Measurements from ENCODE around the gene GALNTL6.
A peak's percentile ranks its signal among the peaks of the same experiment; 100 is the strongest.

GALNTL6 gene

DNA sequence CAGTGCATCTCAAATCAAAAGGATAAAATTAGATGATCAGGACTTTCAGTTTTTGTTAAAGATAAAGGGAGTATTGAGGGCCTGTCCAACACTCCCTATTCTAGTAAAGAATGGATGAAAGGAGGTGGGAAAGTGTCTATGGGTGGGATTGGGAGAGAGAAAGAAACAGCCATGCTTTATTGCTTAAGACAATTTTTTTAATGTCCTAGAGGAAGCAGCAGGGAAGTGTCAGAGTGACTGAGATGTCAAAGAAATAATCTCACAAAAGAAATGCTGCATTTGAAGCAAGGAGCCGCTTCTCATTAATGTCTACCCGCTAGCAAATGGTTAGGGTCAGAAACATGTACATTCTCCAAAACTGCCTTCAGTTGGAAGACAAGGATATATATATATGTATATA lies 1238.0 kb downstream of the GALNTL6 start:
- DNase-seq: no peak

DNA sequence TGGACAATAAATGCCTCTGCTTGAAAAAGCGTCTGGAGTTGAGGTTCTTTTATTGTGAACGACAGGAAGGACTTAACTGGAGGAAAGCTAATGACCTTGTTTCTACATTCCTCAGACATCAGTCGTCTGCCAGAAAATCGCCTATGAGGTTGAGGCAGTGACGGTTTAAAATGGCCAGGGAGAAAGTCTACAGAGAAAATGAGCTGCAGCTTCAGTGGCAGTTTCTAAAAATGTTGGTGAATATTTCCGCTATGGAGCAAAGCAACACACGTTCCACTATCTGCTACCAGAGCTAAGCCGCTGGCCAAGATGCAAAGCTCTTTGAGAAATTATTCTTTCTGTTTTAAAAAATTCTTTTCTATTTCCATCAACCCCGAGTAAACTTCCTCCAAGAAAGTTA lies 1238.5 kb downstream of the GALNTL6 start:
- no peak for DNase-seq

DNA sequence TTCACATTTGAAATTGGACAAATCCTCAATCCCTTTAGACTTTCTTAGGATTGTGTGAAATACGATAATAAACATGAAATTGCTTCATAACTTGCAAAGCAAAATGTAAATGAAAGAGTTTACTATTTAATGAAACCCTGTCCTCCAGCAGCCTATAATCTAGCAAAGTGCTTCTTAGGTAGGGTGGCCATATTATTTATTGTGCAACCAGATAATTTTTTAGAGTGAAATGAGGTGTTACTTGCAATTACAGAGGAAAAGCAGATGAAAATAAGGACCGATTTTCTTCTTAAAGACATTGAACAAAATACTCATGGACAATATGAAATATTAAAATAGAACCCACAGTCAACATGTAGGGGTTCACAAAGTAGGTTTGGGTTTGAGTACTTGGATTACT lies 1239.2 kb downstream of the GALNTL6 start:
- no peak for DNase-seq

GRCh38 chr4:173056271-173056670 lies 1243.1 kb downstream of the GALNTL6 start:
- no peak for DNase-seq

DNA sequence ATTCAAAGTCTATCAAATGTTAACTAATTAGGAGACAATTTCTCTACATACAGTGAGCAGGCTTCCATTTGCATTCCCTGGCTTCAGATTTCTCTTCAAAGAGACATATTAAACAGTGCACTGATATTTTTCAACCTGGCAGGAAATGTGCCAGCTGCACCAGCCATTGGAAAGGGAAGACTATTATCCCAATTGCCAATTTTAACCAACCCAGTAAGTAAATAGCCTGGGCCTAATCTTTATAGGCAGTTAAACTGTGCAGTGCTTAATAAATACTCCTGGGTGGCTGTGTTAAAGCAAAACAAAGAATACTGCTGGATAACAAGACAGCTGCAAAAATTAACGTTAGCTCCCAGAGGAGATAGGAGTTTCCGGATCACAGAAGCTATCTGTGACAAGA lies 1243.5 kb downstream of the GALNTL6 start:
- DNase-seq: no peak

- DNase-seq: no peak
Observed at GRCh38 chr4:173057442-173057841, 1244.2 kb downstream of the GALNTL6 start.

- no peak for DNase-seq
Observed at GRCh38 chr4:173057901-173058300, 1244.7 kb downstream of the GALNTL6 start.

DNA sequence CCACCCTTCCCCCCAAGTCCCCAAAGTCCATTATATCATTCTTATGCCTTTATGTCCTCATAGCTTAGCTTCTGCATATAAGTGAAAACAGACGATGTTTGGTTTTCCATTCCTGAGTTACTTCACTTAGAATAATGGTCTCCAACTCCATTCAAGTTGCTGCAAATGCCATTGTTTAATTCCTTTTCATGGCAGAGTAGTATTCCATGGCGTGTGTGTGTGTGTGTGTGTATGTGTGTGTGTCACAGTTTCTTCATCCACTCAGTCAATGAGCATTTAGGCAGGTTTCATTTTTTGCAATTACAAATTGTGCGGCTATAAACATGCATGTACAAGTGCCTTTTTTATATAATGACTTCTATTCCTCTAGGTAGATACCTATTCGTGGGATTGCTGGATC lies 1248.0 kb downstream of the GALNTL6 start:
- no peak for DNase-seq

DNA sequence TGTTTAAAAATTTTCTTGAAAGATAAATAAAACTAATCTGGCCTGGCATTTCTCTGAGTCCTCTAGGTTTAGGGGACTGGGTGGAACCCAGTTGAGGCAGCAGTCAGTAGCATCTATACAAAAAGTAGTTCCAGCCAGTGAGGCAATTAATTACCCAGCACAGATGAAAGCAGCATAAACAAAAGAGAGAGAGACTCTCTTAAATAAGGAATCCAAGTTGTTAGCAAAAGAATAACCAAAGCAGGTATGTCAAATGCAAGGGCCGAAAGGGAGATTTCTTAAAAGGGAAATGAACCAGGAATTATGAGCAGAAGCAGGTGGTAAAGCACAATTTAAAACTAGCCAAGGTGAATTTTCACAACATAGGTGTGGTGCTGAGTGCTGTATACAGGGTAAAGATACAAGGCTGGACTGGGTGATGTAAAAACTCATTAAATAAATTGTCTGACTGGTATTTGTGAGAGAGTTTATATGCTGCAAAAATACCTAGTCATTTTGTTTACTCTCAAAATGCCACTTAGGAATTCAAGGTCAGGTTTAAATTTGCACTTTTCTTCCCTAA lies 1260.8 kb downstream of the GALNTL6 start:
- no peak for DNase-seq

GRCh38 chr4:173074501-173074946 lies 1261.3 kb downstream of the GALNTL6 start:
- peak in 1 of 56 donors; percentile 6 for DNase-seq

GRCh38 chr4:173076903-173077634 lies 1263.9 kb downstream of the GALNTL6 start:
- no peak for DNase-seq

- DNase-seq: no peak
Observed at GRCh38 chr4:173088144-173088543, 1274.9 kb downstream of the GALNTL6 start.
